GM12878 (cell line): ENCODE measurements around the gene SIK2. TPM values are rescaled to one million over a fixed set of nuclear protein-coding genes. Genes with fewer than 3 reads are reported as not detected.

Experiments used
- ATAC-seq: fragments of 200-7000 bp; cut with Tn5 transposase; 3 replicates; pipeline ENCODE4 v1.9.1; 2020; ENCODE audit warnings: mild to moderate bottlenecking, moderate library complexity
- BruUV-seq: library from RNA; stranded (reverse); fragments of 400-500 nt; replicated peaks from 2 replicates; lab custom pipeline; 2021; lab: Mats Ljungman, UMichigan
- CTCF ChIA-PET: fragments of 300-600 bp; sonication (Branson Sonifier 250); formaldehyde crosslinking; extraction: SDS; loops from one replicate; lab custom pipeline; 2021; ENCODE audit warnings: inconsistent platforms; lab: Yijun Ruan, JAX
- POLR2A ChIA-PET: fragments of 350-600 bp; formaldehyde crosslinking; extraction: SDS; loops from one replicate; lab custom pipeline; 2021; ENCODE audit warnings: inconsistent platforms; lab: Charles Lee
- RAD21 ChIA-PET: fragments of 300-600 bp; sonication (Branson Sonifier 250); formaldehyde crosslinking; loops from one replicate; lab custom pipeline; 2023; ENCODE audit warnings: antibody characterized with exemption; ENCODE audit not compliant: unreplicated experiment; lab: Charles Lee
- SMC1A ChIA-PET: fragments of 300-600 bp; sonication (Branson Sonifier 250); formaldehyde crosslinking; loops from one replicate; lab custom pipeline; 2023; ENCODE audit not compliant: unreplicated experiment, uncharacterized antibody; lab: Charles Lee
- DNase-seq: peaks from one replicate; pipeline ENCODE4 v3.0.0-alpha.2; 2011; ENCODE audit warnings: low read depth, low spot score
- FAIRE-seq: peaks from 3 replicates; lab custom pipeline; 2011; peaks lifted over from hg19 to GRCh38; lab: Jason Lieb, UNC
- H2AFZ ChIP-seq: 2 replicates; pipeline ENCODE4 v1.6.0; 2011; ENCODE audit warnings: low read depth, low read length, control low read depth; ENCODE audit not compliant: control insufficient read depth
- H3K27ac ChIP-seq: 2 replicates; pipeline ENCODE4 v1.5.1; 2011; ENCODE audit warnings: control low read depth; ENCODE audit not compliant: control insufficient read depth, insufficient read depth
- H3K27me3 ChIP-seq, 2 experiments: replicated peaks in 1 of 2; 2 replicates each; pipeline versions ENCODE4 v1.6.0 to v1.6.1; 2011; ENCODE audit warnings: low read length in 1 of 2; ENCODE audit not compliant: control insufficient read depth in 2 of 2, insufficient read depth in 2 of 2
- H3K36me3 ChIP-seq, 2 experiments: 2 replicates each; pipeline ENCODE4 v1.5.1; 2011; ENCODE audit warnings: low read length in 1 of 2; ENCODE audit not compliant: control insufficient read depth in 2 of 2, insufficient read depth in 2 of 2
- H3K4me1 ChIP-seq: 2 replicates; pipeline ENCODE4 v1.6.1; 2011; ENCODE audit warnings: mild to moderate bottlenecking, low read length, moderate library complexity, mixed read lengths; ENCODE audit not compliant: control insufficient read depth, insufficient read depth
- H3K4me2 ChIP-seq: 2 replicates; pipeline ENCODE4 v1.6.0; 2011; ENCODE audit warnings: control low read depth; ENCODE audit not compliant: control insufficient read depth, insufficient read depth
- H3K4me3 ChIP-seq: fragments of 200-600 bp; sonication (generic); 2 replicates; pipeline ENCODE4 v1.5.1; 2016
- H3K79me2 ChIP-seq: 2 replicates; pipeline ENCODE4 v1.6.0; 2011; ENCODE audit warnings: low read length; ENCODE audit not compliant: control insufficient read depth, insufficient read depth
- H3K9ac ChIP-seq: 2 replicates; pipeline ENCODE4 v1.8.0; 2011; ENCODE audit warnings: low read length, control low read depth, mixed read lengths; ENCODE audit not compliant: control insufficient read depth, insufficient read depth
- H3K9me3 ChIP-seq: replicated peaks from 3 replicates; pipeline ENCODE4 v1.5.1; 2011; ENCODE audit warnings: mild to moderate bottlenecking, low read length; ENCODE audit not compliant: control insufficient read depth, insufficient read depth
- H4K20me1 ChIP-seq: 2 replicates; pipeline ENCODE4 v1.6.0; 2011; ENCODE audit not compliant: control insufficient read depth, insufficient read depth
- MEF2B ChIP-seq: fragments of 450-650 bp; IDR thresholded peaks from 2 replicates; pipeline ENCODE4 v1.6.1; 2018; ENCODE audit warnings: mild to moderate bottlenecking, moderate library complexity; ENCODE audit not compliant: partially characterized antibody, poor library complexity, severe bottlenecking
- RB1 ChIP-seq: fragments of 450-650 bp; formaldehyde crosslinking; IDR thresholded peaks from 2 replicates; pipeline ENCODE4 v1.6.1; 2017; ENCODE audit warnings: mild to moderate bottlenecking, borderline replicate concordance
- YBX1 ChIP-seq: fragments of 450-650 bp; IDR thresholded peaks from 2 replicates; pipeline ENCODE4 v1.6.1; 2016; ENCODE audit warnings: antibody characterized with exemption
- WGBS: methylation state at CpG from one replicate; pipeline ENCODE4 v1.1.6; 2016; ENCODE audit warnings: low lambda C conversion rate; ENCODE audit not compliant: insufficient replicate concordance, insufficient coverage; ENCODE audit errors: missing lambda C conversion rate; 5-methylcytosine and 5-hydroxymethylcytosine counted together
- in situ Hi-C: fragments of 300-500 bp; cut with MboI; formaldehyde crosslinking; loops from 9 replicates; pipeline ENCODE4 v1.14.3; 2018; ENCODE audit warnings: mixed read lengths
- intact Hi-C: fragments of 100-400 bp; cut with micrococcal nuclease; formaldehyde crosslinking; loops from one replicate; pipeline ENCODE4 v1.14.2; 2022; ENCODE audit not compliant: unreplicated experiment
- polyA plus RNA-seq, 11 experiments: library from polyadenylated mRNA; depleted of rRNA in 4 of 11; unstranded in 6 of 11; stranded (reverse) in 5 of 11; fragments of >200 nt; fragmentation: Nextera tagmentation in 4 of 11; fragmentation: Illumina TruSeq in 1 of 11; extraction: Ambion mirVana in 4 of 11; extraction: Trizol in 1 of 11; gene quantifications; 1 replicate in 1 of 11; 2 replicates in 10 of 11; pipeline versions ENCODE4 v1.2.1 to v1.2.3, GENCODE V29; 2011 to 2016; ENCODE audit warnings: inconsistent platforms in 2 of 11, missing spikeins in 2 of 11, low read depth in 1 of 11
- total RNA-seq, 4 experiments: library from RNA; depleted of rRNA in 3 of 4; stranded (reverse); fragments of >200 nt in 3 of 4; fragmentation: Illumina TruSeq in 1 of 4; extraction: Trizol in 1 of 4; gene quantifications; 2 replicates each; pipeline versions ENCODE4 v1.2.1 to v1.2.3, GENCODE V29; 2013 to 2021
- TF ChIP-seq, protein P1 (sequence below): fragments of 450-650 bp; IDR thresholded peaks from 2 replicates; pipeline ENCODE4 v1.6.1; 2017; ENCODE audit warnings: mild to moderate bottlenecking
- TF ChIP-seq, protein P2 (sequence below): IDR thresholded peaks from 2 replicates; pipeline ENCODE4 v1.6.1; 2011; ENCODE audit warnings: borderline replicate concordance, low read depth, mild to moderate bottlenecking, moderate library complexity, low read length; ENCODE audit not compliant: insufficient read depth, poor library complexity, severe bottlenecking

SIK2 gene
- total and polyA plus RNA-seq, 10 of the 15 experiments (the other 5 are each of a cell fraction or from before 2014, with no cell fraction given) = 0.97 to 14.2 (median 4.5) TPM

DNA sequence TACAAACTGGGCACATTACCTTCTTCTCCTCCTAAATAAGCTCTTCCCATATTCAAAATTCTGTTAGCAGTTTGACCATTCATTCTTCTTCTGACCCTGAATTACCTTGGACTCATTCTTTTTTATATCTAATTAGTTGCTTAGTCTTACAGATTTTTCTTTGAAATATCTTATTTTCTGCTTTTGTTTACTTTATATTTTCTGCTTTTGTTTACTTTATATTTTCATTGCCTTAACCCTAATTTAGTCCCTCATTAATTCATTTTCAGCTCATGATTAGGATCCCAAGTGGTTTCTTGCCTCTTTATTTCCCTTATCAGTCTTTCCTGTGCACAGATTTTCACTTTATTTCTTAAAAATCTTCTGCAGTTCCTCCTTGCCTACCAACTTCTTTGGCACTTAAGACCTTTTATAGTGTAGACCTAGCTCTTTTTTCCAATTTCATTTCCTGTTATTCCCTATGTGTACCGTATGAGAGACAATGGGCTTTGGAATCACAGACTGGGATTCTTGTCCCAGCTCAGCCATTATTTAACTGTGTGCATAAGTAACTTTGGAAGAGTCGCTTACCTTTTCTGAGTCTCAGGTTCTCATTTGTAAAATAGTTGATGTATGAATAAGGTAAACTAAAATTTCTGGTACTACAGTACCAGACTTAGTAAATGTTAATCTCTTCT is 39.2 kb downstream of the SIK2 start:
- intact Hi-C loops = no loop called here
- FAIRE-seq = no peak

More for the DNA sequence above, 39.2 kb downstream of the SIK2 start:
- no peak for ATAC-seq
- in situ Hi-C loops = no loop called here
- no peak overlapping the region for H3K9ac ChIP-seq
- CTCF ChIA-PET = interaction anchor here (1.4 to 1.5 kb wide), 2 partner anchors 37 to 129 kb away, joined by 5 to 6 read pairs; no protein-coding TSS in a partner anchor
- 100% methylated on average over 2 of the region's 2 CpGs for WGBS
- no TSS peak for BruUV-seq
- peaks cover 2% of the 10 kb centered on the region; the same call in 1 of the 2 replicates for H3K4me1 ChIP-seq
- RAD21 ChIA-PET = interaction anchor here (1.0 to 1.4 kb wide), 2 partner anchors 122 to 135 kb away, joined by 3 to 4 read pairs; no protein-coding TSS in a partner anchor
- H3K9me3 ChIP-seq = no peaks in the 10 kb centered on the region; the same call in 2 of the 3 replicates
- DNase-seq = no peak
- H3K27me3 ChIP-seq = no peaks in the 10 kb centered on the region
- TF ChIP-seq, protein P1, sequence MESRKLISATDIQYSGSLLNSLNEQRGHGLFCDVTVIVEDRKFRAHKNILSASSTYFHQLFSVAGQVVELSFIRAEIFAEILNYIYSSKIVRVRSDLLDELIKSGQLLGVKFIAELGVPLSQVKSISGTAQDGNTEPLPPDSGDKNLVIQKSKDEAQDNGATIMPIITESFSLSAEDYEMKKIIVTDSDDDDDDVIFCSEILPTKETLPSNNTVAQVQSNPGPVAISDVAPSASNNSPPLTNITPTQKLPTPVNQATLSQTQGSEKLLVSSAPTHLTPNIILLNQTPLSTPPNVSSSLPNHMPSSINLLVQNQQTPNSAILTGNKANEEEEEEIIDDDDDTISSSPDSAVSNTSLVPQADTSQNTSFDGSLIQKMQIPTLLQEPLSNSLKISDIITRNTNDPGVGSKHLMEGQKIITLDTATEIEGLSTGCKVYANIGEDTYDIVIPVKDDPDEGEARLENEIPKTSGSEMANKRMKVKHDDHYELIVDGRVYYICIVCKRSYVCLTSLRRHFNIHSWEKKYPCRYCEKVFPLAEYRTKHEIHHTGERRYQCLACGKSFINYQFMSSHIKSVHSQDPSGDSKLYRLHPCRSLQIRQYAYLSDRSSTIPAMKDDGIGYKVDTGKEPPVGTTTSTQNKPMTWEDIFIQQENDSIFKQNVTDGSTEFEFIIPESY = no peak
- TF ChIP-seq RB1 (no peak), YBX1 (no peak), MEF2B (no peak)
- TF ChIP-seq, protein P2, sequence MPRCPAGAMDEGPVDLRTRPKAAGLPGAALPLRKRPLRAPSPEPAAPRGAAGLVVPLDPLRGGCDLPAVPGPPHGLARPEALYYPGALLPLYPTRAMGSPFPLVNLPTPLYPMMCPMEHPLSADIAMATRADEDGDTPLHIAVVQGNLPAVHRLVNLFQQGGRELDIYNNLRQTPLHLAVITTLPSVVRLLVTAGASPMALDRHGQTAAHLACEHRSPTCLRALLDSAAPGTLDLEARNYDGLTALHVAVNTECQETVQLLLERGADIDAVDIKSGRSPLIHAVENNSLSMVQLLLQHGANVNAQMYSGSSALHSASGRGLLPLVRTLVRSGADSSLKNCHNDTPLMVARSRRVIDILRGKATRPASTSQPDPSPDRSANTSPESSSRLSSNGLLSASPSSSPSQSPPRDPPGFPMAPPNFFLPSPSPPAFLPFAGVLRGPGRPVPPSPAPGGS = no peak
- TF ChIP-seq, all 136 proteins: peak for 0
- ChIA-PET SMC1A (interaction anchor here (0.7 to 1.7 kb wide), 9 partner anchors 9 to 240 kb away, joined by 3 to 6 read pairs (median 4); no protein-coding TSS in a partner anchor), POLR2A (no interaction called here)
- no peak overlapping the region for H3K4me2 ChIP-seq
- H3K36me3 ChIP-seq = no peaks in the 10 kb centered on the region; a peak in 2 of 4 replicates
- H2AFZ ChIP-seq = no peak overlapping the region
- no peaks in the 10 kb centered on the region for H4K20me1 ChIP-seq
- H3K4me3 ChIP-seq = no peak overlapping the region
- no peak overlapping the region for H3K27ac ChIP-seq
- no peaks in the 10 kb centered on the region; the same call in 1 of the 2 replicates for H3K79me2 ChIP-seq
